GM12878 (cell line): ENCODE measurements around the gene ST13. TPM values are rescaled to one million over a fixed set of nuclear protein-coding genes. Genes with fewer than 3 reads are reported as not detected.
"Not testable (repeated sequence)": the region's sequence is repeated elsewhere in the genome, so short reads cannot be mapped to it uniquely, and the experiment has no call there.

Experiments
- ATAC-seq: fragments of 200-7000 bp; cut with Tn5 transposase; 3 replicates; pipeline ENCODE4 v1.9.1; 2020; ENCODE audit warnings: mild to moderate bottlenecking, moderate library complexity
- BruUV-seq: library from RNA; stranded (reverse); fragments of 400-500 nt; replicated peaks from 2 replicates; lab custom pipeline; 2021; lab: Mats Ljungman, UMichigan
- CTCF ChIA-PET: fragments of 300-600 bp; sonication (Branson Sonifier 250); formaldehyde crosslinking; extraction: SDS; loops from one replicate; lab custom pipeline; 2021; ENCODE audit warnings: inconsistent platforms; lab: Yijun Ruan, JAX
- POLR2A ChIA-PET: fragments of 350-600 bp; formaldehyde crosslinking; extraction: SDS; loops from one replicate; lab custom pipeline; 2021; ENCODE audit warnings: inconsistent platforms; lab: Charles Lee
- RAD21 ChIA-PET: fragments of 300-600 bp; sonication (Branson Sonifier 250); formaldehyde crosslinking; loops from one replicate; lab custom pipeline; 2023; ENCODE audit warnings: antibody characterized with exemption; ENCODE audit not compliant: unreplicated experiment; lab: Charles Lee
- SMC1A ChIA-PET: fragments of 300-600 bp; sonication (Branson Sonifier 250); formaldehyde crosslinking; loops from one replicate; lab custom pipeline; 2023; ENCODE audit not compliant: unreplicated experiment, uncharacterized antibody; lab: Charles Lee
- DNase-seq: peaks from one replicate; pipeline ENCODE4 v3.0.0-alpha.2; 2011; ENCODE audit warnings: low read depth, low spot score
- FAIRE-seq: peaks from 3 replicates; lab custom pipeline; 2011; peaks lifted over from hg19 to GRCh38; lab: Jason Lieb, UNC
- H2AFZ ChIP-seq: 2 replicates; pipeline ENCODE4 v1.6.0; 2011; ENCODE audit warnings: low read depth, low read length, control low read depth; ENCODE audit not compliant: control insufficient read depth
- H3K27ac ChIP-seq: 2 replicates; pipeline ENCODE4 v1.5.1; 2011; ENCODE audit warnings: control low read depth; ENCODE audit not compliant: control insufficient read depth, insufficient read depth
- H3K27me3 ChIP-seq, 2 experiments: replicated peaks in 1 of 2; 2 replicates each; pipeline versions ENCODE4 v1.6.0 to v1.6.1; 2011; ENCODE audit warnings: low read length in 1 of 2; ENCODE audit not compliant: control insufficient read depth in 2 of 2, insufficient read depth in 2 of 2
- H3K36me3 ChIP-seq, 2 experiments: 2 replicates each; pipeline ENCODE4 v1.5.1; 2011; ENCODE audit warnings: low read length in 1 of 2; ENCODE audit not compliant: control insufficient read depth in 2 of 2, insufficient read depth in 2 of 2
- H3K4me1 ChIP-seq: 2 replicates; pipeline ENCODE4 v1.6.1; 2011; ENCODE audit warnings: mild to moderate bottlenecking, low read length, moderate library complexity, mixed read lengths; ENCODE audit not compliant: control insufficient read depth, insufficient read depth
- H3K4me2 ChIP-seq: 2 replicates; pipeline ENCODE4 v1.6.0; 2011; ENCODE audit warnings: control low read depth; ENCODE audit not compliant: control insufficient read depth, insufficient read depth
- H3K4me3 ChIP-seq: fragments of 200-600 bp; sonication (generic); 2 replicates; pipeline ENCODE4 v1.5.1; 2016
- H3K79me2 ChIP-seq: 2 replicates; pipeline ENCODE4 v1.6.0; 2011; ENCODE audit warnings: low read length; ENCODE audit not compliant: control insufficient read depth, insufficient read depth
- H3K9ac ChIP-seq: 2 replicates; pipeline ENCODE4 v1.8.0; 2011; ENCODE audit warnings: low read length, control low read depth, mixed read lengths; ENCODE audit not compliant: control insufficient read depth, insufficient read depth
- H3K9me3 ChIP-seq: replicated peaks from 3 replicates; pipeline ENCODE4 v1.5.1; 2011; ENCODE audit warnings: mild to moderate bottlenecking, low read length; ENCODE audit not compliant: control insufficient read depth, insufficient read depth
- H4K20me1 ChIP-seq: 2 replicates; pipeline ENCODE4 v1.6.0; 2011; ENCODE audit not compliant: control insufficient read depth, insufficient read depth
- BCLAF1 ChIP-seq: fragments of 450-650 bp; IDR thresholded peaks from 2 replicates; pipeline ENCODE4 v1.6.1; 2017; ENCODE audit warnings: antibody characterized with exemption, mild to moderate bottlenecking, moderate library complexity
- FOXK2 ChIP-seq: fragments of 450-650 bp; IDR thresholded peaks from 2 replicates; pipeline ENCODE4 v1.6.1; 2017; ENCODE audit warnings: mild to moderate bottlenecking, moderate library complexity
- GABPA ChIP-seq: IDR thresholded peaks from 2 replicates; pipeline ENCODE4 v1.6.1; 2014; ENCODE audit warnings: antibody characterized with exemption, low read depth, mild to moderate bottlenecking, inconsistent platforms
- IRF3 ChIP-seq: fragments of 450-650 bp; IDR thresholded peaks from 2 replicates; pipeline ENCODE4 v1.6.1; 2014; ENCODE audit warnings: mild to moderate bottlenecking
- SIN3A ChIP-seq: IDR thresholded peaks from 2 replicates; pipeline ENCODE4 v1.6.1; 2012; ENCODE audit warnings: low read depth, low read length, improper control_type of control experiment
- TCF7 ChIP-seq: IDR thresholded peaks from 2 replicates; pipeline ENCODE4 v1.6.1; 2014; ENCODE audit warnings: antibody characterized with exemption, borderline replicate concordance
- WGBS: methylation state at CpG from one replicate; pipeline ENCODE4 v1.1.6; 2016; ENCODE audit warnings: low lambda C conversion rate; ENCODE audit not compliant: insufficient replicate concordance, insufficient coverage; ENCODE audit errors: missing lambda C conversion rate; 5-methylcytosine and 5-hydroxymethylcytosine counted together
- in situ Hi-C: fragments of 300-500 bp; cut with MboI; formaldehyde crosslinking; loops from 9 replicates; pipeline ENCODE4 v1.14.3; 2018; ENCODE audit warnings: mixed read lengths
- intact Hi-C: fragments of 100-400 bp; cut with micrococcal nuclease; formaldehyde crosslinking; loops from one replicate; pipeline ENCODE4 v1.14.2; 2022; ENCODE audit not compliant: unreplicated experiment
- polyA plus RNA-seq, 11 experiments: library from polyadenylated mRNA; depleted of rRNA in 4 of 11; unstranded in 6 of 11; stranded (reverse) in 5 of 11; fragments of >200 nt; fragmentation: Nextera tagmentation in 4 of 11; fragmentation: Illumina TruSeq in 1 of 11; extraction: Ambion mirVana in 4 of 11; extraction: Trizol in 1 of 11; gene quantifications; 1 replicate in 1 of 11; 2 replicates in 10 of 11; pipeline versions ENCODE4 v1.2.1 to v1.2.3, GENCODE V29; 2011 to 2016; ENCODE audit warnings: inconsistent platforms in 2 of 11, missing spikeins in 2 of 11, low read depth in 1 of 11
- total RNA-seq, 4 experiments: library from RNA; depleted of rRNA in 3 of 4; stranded (reverse); fragments of >200 nt in 3 of 4; fragmentation: Illumina TruSeq in 1 of 4; extraction: Trizol in 1 of 4; gene quantifications; 2 replicates each; pipeline versions ENCODE4 v1.2.1 to v1.2.3, GENCODE V29; 2013 to 2021

Gene ST13
- total and polyA plus RNA-seq, 10 of the 15 experiments (the other 5 are each of a cell fraction or from before 2014, with no cell fraction given) = 52.5 to 286 (median 181) TPM

- in situ Hi-C loops (no loop called here), intact Hi-C loops (no loop called here)
- Histone ChIP-seq H3K36me3 (peaks cover 0 to 23% of the 10 kb centered on the region in 2 experiments; a peak in 3 of 4 replicates), H3K4me2 (no peak overlapping the region), H2AFZ (no peak overlapping the region), H3K27me3 (no peaks in the 10 kb centered on the region), H3K79me2 (no peaks in the 10 kb centered on the region), H3K4me3 (no peak overlapping the region), H4K20me1 (no peaks in the 10 kb centered on the region), H3K9ac (no peak overlapping the region), H3K9me3 (no peaks in the 10 kb centered on the region), H3K27ac (no peak overlapping the region), H3K4me1 (no peaks in the 10 kb centered on the region)
- no TSS peak for BruUV-seq
- POLR2A ChIA-PET = interaction anchor here (0.8 kb wide), 1 partner anchor 27 kb away, joined by 3 read pairs; no protein-coding TSS in a partner anchor
- CTCF ChIA-PET = no interaction called here
- WGBS = 94% methylated on average over 7 of the region's 7 CpGs
- RAD21 ChIA-PET = interaction anchor here (0.5 to 1.0 kb wide), 2 partner anchors 9 to 144 kb away, joined by 3 read pairs; no protein-coding TSS in a partner anchor
- no peak for ATAC-seq
- TF ChIP-seq IRF3 (no peak), FOXK2 (no peak), SIN3A (no peak), BCLAF1 (no peak), TCF7 (no peak), GABPA (no peak)
- SMC1A ChIA-PET = interaction anchor here (1.5 kb wide), 1 partner anchor 72 kb away, joined by 5 read pairs; no protein-coding TSS in a partner anchor
- no peak for FAIRE-seq
- no peak for DNase-seq
These were observed 29.3 kb downstream of the ST13 start for GRCh38 chr22:40826984-40827741.

GRCh38 chr22:40826292-40826691 lies 30.1 kb downstream of the ST13 start:
- H3K4me3 ChIP-seq, intact Hi-C loops, H4K20me1 ChIP-seq, FAIRE-seq, in situ Hi-C loops, H3K4me2 ChIP-seq, H3K9me3 ChIP-seq, H2AFZ ChIP-seq, H3K79me2 ChIP-seq, DNase-seq, H3K9ac ChIP-seq, SMC1A ChIA-PET, H3K27ac ChIP-seq, H3K27me3 ChIP-seq, CTCF ChIA-PET, ATAC-seq, H3K4me1 ChIP-seq: not testable (repeated sequence)
- ChIA-PET RAD21 (interaction anchor here (1.0 kb wide), 1 partner anchor 10 kb away, joined by 3 read pairs; no protein-coding TSS in a partner anchor), POLR2A (interaction anchor here (0.8 kb wide), 1 partner anchor 28 kb away, joined by 3 read pairs; no protein-coding TSS in a partner anchor)
- TSS peak; percentile 83 for BruUV-seq
- H3K36me3 ChIP-seq = peaks cover 0 to 22% of the 10 kb centered on the region in 2 experiments; a peak in 3 of 4 replicates
- 100% methylated on average over 2 of the region's 2 CpGs for WGBS
